Activated gamma-delta T cell (primary cell): ENCODE measurements around the gene DNASE1.

Experiments
- DNase-seq: peaks from one replicate; lab custom pipeline; 2025; lab: John Stamatoyannopoulos, UW

The DNASE1 gene

GRCh38 chr16:3696425-3697218 is 42.1 kb downstream of the DNASE1 start:
- no peak for DNase-seq

- DNase-seq, result no peak
Measured at GRCh38 chr16:3698941-3699340, 44.5 kb downstream of the DNASE1 start.

GRCh38 chr16:3701531-3701930 is 47.0 kb downstream of the DNASE1 start:
- DNase-seq, result no peak

- DNase-seq, result no peak
Measured at GRCh38 chr16:3702082-3702481, 47.6 kb downstream of the DNASE1 start.

- no peak for DNase-seq
Measured at GRCh38 chr16:3706253-3707012, 51.9 kb downstream of the DNASE1 start.
